ENCODE data around the gene AKNAD1.

DNA sequence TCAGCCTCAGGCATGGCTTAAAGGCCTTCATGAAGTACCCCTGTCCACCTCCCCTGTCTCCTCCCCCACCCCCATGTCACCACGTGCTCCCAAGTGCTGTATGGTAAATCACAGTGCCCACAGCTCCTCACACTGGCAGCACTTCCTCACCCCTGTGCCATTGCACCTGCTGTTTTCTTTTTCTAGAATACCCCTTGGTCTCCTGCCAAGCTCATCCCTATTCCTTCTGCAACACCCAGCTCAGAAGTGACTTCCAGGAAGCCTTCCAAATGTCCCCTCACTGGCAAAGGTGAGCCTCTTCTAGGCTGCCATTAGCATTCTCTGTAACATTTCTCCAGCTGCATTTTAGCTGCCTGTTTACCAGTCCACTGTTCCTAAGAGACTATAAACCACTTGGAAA lies 9.4 kb downstream of the AKNAD1 start:
- TF ChIP-seq POLR2A (IDR thresholded peaks at IDR 0.05) (no peak), CTCF (IDR thresholded peaks at IDR 0.05) (no peak)
